Left colon (tissue), 2 donors: ENCODE data around the gene KLHL25. TPM values are rescaled to one million over a fixed set of nuclear protein-coding genes. Genes with fewer than 3 reads are reported as not detected.
"Not testable (repeated sequence)": the region's sequence is repeated elsewhere in the genome, so short reads cannot be mapped to it uniquely, and the experiment has no call there.

Source experiments
- ATAC-seq: fragments of 200-7000 bp; cut with Tn5 transposase; one replicate; pipeline ENCODE4 v1.9.1; 2020; ENCODE audit warnings: mild to moderate bottlenecking, moderate library complexity
- DNase-seq, 2 donors: peaks; one replicate each; pipeline ENCODE4 v3.0.0-alpha.2; 2020
- intact Hi-C, 2 donors: fragments of 100-400 bp; cut with DNase I in 1 of 2; cut with micrococcal nuclease in 1 of 2; formaldehyde crosslinking; loops; one replicate each; pipeline versions ENCODE4 v1.11.2 to v1.14.0; 2022; cut with DNase I, micrococcal nuclease
- long read RNA-seq: library from polyadenylated mRNA; unstranded; transcript quantifications from one replicate; pipeline ENCODE4 v2.0.0, GENCODE V29; 2021
- total RNA-seq, 2 donors: library from RNA; stranded (reverse); fragmentation: NEBNext Ultra II Directional; extraction: Animal tissue kit (Norgen Biotek cat#: 25700); gene quantifications; one replicate each; pipeline ENCODE4 v1.2.1, GENCODE V29; 2021
- donor health status: DM: no; HTN: no; CAD: no.
- donor health status: DM: yes; HTN: yes; CAD: no.

Gene KLHL25, protein sequence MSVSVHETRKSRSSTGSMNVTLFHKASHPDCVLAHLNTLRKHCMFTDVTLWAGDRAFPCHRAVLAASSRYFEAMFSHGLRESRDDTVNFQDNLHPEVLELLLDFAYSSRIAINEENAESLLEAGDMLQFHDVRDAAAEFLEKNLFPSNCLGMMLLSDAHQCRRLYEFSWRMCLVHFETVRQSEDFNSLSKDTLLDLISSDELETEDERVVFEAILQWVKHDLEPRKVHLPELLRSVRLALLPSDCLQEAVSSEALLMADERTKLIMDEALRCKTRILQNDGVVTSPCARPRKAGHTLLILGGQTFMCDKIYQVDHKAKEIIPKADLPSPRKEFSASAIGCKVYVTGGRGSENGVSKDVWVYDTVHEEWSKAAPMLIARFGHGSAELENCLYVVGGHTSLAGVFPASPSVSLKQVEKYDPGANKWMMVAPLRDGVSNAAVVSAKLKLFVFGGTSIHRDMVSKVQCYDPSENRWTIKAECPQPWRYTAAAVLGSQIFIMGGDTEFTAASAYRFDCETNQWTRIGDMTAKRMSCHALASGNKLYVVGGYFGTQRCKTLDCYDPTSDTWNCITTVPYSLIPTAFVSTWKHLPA
- 1 to 10 TPM; 6.0 to 6.8 TPM for total RNA-seq
- long read RNA-seq, full-length matches to known transcripts = 4 of 18 reads
- long read RNA-seq, partial matches to known transcripts = 11 of 18 reads
- long read RNA-seq, other reads (novel, unspliced or antisense) = 3 of 18 reads

DNA sequence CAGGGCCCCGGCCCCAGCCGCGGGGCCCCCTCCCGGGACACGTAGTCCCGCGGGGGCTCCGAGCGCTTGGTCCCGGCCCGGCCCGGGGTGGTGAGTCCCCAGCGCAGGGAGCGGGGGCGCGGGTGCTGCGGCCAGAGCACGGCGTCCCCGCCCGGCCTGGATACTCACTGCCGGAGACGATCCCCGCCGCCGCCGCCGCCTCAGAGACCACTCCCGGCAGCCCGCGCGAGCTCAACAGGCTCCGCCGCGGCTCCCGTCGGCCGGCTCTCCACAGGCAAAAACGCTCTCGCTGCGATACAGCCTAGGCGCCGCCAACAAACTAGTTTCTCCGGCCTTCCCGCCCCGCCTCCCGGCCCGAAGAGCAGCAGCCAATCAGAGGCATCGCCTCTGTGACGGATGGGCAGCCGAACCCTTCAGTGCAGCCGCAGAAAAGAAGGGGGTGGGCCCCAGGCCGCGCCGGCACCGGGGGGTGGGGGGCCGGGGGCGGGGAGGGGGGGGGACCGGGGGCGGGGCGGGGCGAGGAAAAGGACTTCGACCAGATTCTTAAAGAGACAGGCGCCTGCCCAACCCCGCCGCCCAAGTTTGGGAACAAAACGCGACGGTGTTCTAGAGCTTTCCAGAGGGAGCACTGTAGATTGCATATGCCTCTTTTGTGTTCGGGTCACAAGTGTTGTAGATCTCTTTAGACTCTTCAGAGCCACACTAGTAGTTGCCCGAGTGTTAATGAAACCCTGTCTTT is at the start of gene KLHL25:
KLHL25 (minus strand) TSS at position 328 of the 739 bp plus-strand sequence. CDS start 25,115 bp downstream, outside the sequence.
- ATAC-seq (peak; percentile 90), DNase-seq (peak; percentile 94 to 96)
- intact Hi-C loops = no loop called here

DNA sequence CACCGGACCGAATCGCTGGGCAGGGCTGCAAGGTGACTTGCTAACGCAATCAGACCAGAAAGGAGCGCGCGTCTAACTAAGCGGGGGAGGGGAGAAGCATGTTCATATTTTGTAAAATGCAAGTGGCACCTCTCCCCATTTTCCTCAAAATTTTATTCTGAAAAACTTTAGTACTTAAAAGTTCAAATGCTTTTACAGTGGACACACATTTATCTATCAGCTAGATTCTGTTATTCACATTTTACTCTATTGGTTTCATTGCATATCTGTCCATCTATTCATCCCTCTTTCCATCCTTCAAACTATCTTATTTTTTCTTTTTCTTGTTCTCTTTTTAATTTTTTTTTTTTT is 46.1 kb upstream of the KLHL25 start:
- ATAC-seq (no peak), DNase-seq (no peak)
- intact Hi-C loops = no loop called here

DNA sequence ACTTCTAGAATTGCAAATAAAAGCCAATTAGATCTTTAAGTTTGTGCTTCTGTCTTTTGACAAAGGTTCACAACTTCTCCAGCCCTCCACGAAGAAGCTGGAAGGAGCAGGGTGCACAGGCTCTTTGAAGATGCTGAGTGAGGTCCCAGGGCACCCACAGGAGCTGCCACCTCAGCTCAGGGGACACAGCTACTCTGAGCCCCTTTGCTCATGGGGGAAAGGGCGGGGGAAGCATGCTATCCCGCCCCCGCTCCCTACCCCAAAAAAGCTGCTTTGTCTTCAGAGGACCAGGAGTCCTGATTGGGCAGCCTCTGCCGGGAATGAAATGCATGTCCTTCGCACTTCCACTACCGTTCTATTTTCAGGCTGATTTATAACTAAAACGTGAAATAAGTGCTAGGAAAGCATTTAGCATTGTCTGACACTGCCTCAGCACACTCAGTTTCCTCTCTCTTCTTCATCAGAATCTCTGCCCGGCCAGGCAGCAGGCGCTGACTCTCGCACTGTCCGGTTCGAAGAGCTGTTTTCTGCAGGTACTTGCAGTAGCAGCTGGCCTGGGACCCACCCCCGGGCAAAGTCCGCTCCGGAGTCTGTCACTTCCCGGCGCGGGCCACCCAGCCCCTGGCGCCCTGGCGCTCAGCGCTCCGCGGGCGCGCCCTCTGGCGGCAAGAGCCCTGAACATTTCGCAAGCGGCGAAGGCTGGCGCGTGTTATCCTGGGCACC is 45.5 kb upstream of the KLHL25 start:
- peak; percentile 95 to 96 for DNase-seq
- intact Hi-C loops = no loop called here
- peak; percentile 75 for ATAC-seq

DNA sequence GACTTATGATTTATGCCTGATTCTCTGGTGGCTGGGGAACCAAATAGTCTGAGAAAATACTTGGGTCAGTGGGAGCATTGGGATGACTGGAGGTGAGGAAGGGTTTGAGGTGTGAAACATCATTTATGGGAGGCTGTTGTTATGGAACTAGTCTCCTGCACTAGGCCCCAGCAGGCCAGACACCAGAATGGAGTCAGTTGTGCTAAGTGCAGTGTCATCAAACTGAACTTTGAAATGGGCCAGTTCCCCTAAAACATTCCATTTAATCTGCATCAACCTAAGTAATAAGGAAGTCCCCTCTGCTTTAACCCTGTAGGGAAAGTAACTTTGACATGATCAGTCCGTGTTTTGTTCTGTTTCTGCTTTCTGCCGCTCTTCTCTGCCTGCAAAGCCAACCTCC is 44.9 kb upstream of the KLHL25 start:
- DNase-seq (no peak), ATAC-seq (no peak)
- intact Hi-C loops = loop anchor here in 1 of 2 donors (10.0 kb wide), 1 partner anchor 95 kb away; no protein-coding TSS in a partner anchor

DNA sequence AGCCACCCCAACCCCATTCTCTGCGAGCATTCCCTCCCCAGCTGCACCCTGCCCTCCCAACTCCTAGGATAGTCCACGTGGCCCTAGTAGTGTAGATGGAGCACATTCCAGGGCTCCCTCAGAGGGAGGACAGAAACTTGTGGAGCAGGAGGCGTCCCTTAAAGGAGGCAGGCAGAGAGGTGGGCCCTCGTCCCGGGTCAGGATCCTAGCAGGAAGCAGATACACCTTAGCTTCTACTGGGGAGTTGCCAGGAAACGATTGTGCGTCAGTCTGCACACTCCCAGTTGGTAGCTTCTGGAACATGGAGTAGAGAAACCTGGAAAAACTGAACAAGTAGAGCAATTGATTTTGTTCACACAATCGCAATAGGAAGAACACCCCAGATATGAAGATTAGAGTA is 43.9 kb upstream of the KLHL25 start:
- DNase-seq (peak; percentile 66 to 72), ATAC-seq (peak; percentile 43)
- intact Hi-C loops = loop anchor here in 1 of 2 donors (10.0 kb wide), 1 partner anchor 94 kb away; no protein-coding TSS in a partner anchor

DNA sequence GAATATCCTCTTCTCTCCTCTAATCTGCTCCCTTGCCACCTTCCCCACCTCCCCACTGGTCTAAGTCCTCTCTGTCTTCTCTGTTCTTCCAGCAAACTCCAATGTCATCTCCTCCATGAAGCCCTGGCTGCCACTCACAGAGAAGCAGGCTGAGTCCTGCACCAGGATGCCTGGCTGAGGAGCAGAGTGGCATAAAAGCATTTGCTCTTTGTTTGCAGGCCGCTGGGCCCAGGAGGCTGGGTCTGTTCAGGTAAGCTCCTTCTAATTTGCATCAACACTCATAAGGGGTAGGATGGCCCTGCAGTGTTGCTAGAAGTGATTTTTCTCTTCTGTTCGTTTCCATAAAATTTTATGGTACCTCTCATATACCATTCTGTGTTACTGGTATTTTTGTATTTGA is 43.2 kb upstream of the KLHL25 start:
- intact Hi-C loops = loop anchor here in 1 of 2 donors (10.0 kb wide), 1 partner anchor 93 kb away; no protein-coding TSS in a partner anchor
- peak; percentile 62 to 66 for DNase-seq
- ATAC-seq = peak; percentile 62

DNA sequence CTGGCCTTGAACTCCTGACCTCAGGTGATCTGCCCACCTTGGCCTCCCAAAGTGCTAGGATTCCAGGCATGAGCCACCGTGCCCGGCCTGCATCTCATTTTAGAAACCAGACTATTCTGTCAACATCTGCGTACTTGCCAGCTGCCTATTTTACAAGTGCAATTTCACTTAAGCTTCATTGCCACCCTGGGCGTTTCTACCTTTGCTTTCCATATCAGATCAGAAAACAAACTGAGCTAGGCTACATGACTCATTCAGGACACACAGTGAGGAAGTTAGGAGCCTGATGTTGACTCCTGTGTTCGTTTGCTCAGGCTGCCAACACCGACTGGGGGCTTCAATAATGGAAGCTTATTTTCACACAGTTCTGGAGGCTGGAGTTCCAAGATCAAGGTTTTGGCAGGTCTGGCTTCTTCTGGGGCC is 42.3 kb upstream of the KLHL25 start:
- intact Hi-C loops = loop anchor here in 1 of 2 donors (10.0 kb wide), 1 partner anchor 92 kb away; no protein-coding TSS in a partner anchor
- ATAC-seq (peak; percentile 78), DNase-seq (peak; percentile 66 to 71)

DNA sequence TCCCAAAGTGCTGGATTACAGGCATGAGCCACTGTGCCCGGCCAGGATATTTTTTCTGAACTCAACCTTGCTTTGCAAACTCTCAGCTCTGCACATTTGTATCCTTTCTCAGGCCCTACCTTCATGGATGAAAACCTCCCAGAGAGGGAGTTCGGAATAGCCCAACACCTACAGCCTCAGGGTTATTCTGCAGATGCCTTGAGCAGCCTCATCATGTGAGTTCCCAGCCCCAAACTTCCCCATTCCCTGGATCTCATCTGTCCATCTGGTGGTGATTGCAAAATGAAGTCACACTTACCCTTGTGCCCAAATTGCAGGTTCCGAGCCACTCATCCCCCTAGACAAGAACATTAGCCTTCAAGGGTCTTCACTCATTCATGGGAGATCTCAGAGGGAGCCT is 39.9 kb upstream of the KLHL25 start:
- no peak for DNase-seq
- intact Hi-C loops = loop anchor here (5.0 to 10.0 kb wide), 2 partner anchors 90 to 102 kb away; no protein-coding TSS in a partner anchor
- no peak for ATAC-seq

DNA sequence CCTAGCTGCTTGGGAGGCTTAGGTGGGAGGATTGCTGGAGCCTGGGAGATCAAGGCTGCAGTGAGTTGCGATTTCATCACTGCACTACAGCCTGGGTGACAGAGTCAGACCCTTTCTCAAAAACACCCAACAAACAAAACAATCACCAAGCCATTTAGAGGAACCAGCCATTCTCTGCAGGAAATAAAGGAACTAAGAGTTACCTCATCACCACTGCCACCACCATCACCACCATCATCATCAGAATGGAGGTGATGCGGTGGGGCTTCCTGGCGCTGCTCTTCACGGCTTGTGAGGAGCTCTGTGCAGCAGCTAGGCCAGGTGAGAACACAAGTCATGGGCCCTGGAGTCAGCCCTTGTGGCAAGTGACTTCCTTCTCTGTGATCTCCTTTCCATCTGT is 37.7 kb upstream of the KLHL25 start:
- DNase-seq = no peak
- no peak for ATAC-seq
- intact Hi-C loops = loop anchor here (5.0 to 10.0 kb wide), 2 partner anchors 88 to 100 kb away; no protein-coding TSS in a partner anchor

DNA sequence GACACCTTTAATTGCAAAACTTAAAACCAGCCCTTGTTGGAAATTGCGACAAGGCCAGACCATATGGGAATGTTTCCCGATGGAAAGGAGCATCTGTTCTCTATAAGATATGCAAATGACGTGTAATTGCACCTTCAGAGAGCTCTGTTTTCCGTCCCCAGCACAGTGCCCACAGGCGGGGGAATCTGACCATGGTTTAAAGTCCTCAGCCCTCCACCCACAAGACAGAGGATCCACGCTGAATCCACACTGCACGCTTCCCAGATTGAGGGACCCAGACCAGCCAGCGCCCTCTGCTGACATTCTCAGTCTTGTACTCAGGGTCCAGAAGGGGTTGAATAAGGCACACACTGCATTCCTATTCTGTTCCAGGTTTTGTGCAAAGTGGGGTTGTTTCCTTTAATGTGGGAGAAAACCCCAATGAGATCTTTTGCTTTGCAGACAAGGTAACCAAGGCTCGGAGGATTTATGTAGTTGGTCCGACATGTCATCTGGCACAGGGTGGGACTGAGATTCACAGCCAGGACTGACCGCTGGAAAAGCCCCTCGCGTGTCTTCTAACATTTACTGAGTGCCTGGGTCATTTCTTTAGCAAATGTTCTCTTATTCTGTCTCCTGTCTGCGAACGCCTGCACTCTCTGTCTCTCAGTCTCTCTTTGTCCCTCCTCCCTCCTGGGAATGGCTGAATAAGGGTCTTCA is 36.8 kb upstream of the KLHL25 start:
- DNase-seq = peak; percentile 59 to 81
- intact Hi-C loops = loop anchor here (5.0 to 10.0 kb wide), 2 partner anchors 87 to 99 kb away; no protein-coding TSS in a partner anchor
- ATAC-seq = peak; percentile 86

DNA sequence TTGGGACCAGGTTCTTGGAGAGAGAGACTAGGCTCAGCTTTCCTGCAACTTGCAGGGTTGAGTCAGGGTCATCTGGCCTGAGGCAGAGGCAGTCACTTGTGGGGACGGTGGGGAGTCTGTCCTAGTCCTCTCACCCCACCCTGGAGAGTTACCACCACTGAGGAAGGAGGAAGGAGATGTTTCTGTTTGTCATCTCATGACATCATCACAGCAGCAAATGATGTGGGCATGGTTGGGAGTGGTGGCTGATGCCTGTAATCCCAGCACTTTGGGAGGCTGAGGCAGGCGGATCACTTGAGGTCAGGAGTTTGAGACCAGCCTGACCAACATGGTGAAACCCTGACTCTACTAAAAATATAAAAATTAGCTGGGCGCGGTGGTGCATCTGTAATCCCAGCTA is 35.0 kb upstream of the KLHL25 start:
- not testable (repeated sequence) for ATAC-seq, DNase-seq
- intact Hi-C loops = loop anchor here (5.0 to 10.0 kb wide), 2 partner anchors 85 to 97 kb away; no protein-coding TSS in a partner anchor

DNA sequence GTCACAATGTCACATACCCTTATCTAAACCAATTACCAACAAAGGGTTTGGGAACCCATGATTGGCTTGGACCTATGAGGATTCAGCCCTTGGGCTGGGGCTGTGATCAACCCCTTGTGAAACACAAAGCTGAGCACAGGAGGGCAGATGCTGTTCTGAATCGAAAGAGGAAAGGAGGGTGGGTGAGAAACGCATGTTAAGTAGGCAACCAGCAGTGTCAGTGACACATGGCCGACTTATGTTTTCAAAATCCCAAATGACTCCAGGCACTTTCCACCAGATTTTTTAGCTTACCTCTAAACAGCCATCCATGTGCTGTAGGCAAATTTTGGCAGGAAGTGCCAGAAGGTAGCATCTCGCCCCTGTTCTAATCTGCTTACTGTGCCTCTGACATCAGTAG is 34.1 kb upstream of the KLHL25 start:
- intact Hi-C loops = no loop called here
- DNase-seq = no peak

DNA sequence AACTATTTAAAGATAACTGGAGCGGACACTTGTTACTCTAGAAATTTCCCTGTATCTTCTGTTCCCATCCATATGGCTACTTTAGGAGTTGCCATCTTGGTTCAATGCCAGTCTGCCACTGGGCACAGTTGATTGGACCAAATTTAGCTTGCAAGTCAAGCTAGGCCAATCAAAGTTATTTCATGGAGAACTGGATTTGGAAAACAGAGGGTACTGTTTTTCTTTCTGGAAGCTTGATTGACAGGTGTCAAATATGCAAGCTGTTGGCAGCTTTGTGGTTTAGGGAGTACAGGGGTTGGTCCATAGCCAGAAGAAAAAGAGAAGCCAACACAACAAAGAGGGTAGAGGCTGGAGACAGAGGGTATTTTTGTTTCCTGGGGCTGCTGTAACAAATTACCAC is 33.4 kb upstream of the KLHL25 start:
- ATAC-seq = no peak
- intact Hi-C loops = no loop called here
- no peak for DNase-seq

More for the DNA sequence above, 34.1 kb upstream of the KLHL25 start:
- no peak for ATAC-seq

DNA sequence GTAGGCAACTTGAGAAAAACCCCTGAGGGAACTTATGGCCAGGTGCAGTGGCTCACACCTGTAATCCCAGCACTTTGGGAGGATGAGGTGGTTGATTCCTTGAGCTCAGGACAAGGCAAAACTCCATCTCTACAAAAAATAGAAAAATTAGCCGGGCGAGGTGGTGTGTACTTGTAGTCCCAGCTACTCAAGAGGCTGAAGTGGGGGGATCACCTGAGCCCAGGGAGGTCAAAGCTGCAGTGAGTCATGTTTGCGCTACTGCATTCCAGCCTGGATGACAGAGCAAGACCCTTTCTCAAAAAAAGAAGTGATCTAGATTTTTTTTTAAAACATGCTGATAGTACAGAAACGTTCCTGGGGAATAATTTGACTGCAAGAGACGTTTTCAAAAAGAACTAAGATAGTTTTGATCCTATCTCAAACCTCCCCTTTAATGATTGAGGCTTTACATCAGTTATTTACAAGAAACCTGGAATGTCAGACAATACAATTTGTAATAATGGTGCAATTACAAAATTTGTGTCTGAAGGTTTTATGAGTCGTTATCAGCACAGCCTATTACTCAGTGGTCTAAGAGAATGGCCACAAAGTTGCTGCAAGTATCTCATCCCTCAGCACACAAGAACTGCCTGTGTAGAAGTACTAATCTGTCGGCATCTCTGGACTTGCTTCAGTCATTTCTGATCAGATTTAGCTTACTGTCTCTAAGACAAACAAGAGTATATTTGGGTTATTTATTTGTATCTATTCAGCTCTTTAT is 32.2 kb upstream of the KLHL25 start:
- DNase-seq (no peak), ATAC-seq (no peak)
- intact Hi-C loops = no loop called here

DNA sequence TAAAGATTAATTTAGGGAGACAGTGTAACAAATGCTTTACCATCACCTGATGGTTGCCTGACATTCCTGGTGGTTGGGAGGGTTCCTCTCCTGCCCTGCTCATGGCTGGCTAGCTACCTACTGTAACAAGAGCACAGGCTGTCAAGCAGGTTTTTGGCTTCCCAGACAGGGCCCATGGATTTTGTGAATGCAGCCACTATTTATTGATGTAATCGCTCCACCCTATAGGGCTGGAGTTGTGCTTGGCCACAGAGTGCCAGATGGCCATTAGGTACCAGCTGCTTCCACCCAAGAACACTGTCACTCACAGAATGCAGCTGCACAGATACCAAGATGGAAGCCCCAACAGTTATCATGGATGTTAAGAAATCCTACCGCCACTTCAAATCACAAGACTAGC is 31.0 kb upstream of the KLHL25 start:
- DNase-seq = no peak
- intact Hi-C loops = no loop called here
- peak; percentile 54 for ATAC-seq

DNA sequence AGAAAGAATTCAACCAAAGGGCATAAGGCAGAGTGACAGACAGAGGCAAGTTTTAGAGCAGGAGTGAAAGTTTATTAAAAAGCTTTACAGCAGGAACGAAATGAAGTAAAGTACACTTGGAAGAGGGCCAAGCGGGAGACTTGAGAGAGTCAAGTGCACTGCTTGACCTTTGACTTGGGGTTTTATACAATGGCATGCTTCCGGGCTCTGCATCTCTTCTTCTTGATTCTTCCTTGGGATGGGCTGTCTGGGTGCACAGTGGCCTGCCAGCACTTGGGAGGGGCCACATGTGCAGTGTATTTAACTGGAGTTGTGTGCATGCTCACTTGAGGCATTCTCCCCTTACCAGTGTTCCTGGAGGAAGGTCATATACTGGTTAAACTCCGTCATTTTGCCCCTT is 30.4 kb upstream of the KLHL25 start:
- ATAC-seq (peak; percentile 99), DNase-seq (peak; percentile 65 to 74)
- intact Hi-C loops = no loop called here

DNA sequence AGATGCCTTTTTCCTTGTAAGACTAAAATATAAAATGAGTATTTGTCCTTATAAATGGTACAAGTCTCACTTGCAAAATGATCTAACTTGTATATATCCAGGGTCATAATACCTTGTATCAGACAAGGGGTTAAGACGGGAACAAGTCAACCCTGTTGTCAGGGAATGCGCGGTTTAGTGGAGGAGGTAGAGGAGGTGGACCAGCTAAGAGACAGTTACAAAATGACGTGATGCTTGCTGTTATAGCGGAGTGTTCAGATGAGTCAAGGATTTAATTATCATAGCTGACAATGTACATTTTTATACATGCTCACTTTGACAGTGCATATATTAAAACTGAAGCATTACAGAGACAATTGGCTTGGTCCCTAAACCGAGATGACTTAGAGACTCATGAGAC is 26.8 kb upstream of the KLHL25 start:
- ATAC-seq (no peak), DNase-seq (no peak)
- intact Hi-C loops = no loop called here
